Measurements from ENCODE around the gene FRMPD4. TPM values are rescaled to one million over a fixed set of nuclear protein-coding genes. Genes with fewer than 3 reads are reported as not detected.
A peak's percentile ranks its signal among the peaks of the same experiment; 100 is the strongest.

Gene FRMPD4
- total RNA-seq, 1 donor from 2014 or later = 0.07 TPM

- Mint-ChIP-seq H3K4me3 (no peak overlapping the region), H3K27ac (ENCODE audit: unreplicated experiment) (no peak overlapping the region), H3K36me3 (ENCODE audit: low read depth) (no peaks in the 10 kb centered on the region), H3K9me3 (peaks cover 1% of the 10 kb centered on the region), H3K4me1 (no peaks in the 10 kb centered on the region), H3K27me3 (ENCODE audit: low read depth) (peaks cover 5% of the 10 kb centered on the region)
- DNase-seq (ENCODE audit: low read depth, low spot score) = no peak
- no peak for TF ChIP-seq CTCF (conservative IDR thresholded peaks at IDR 0.05)
These were observed 240.4 kb downstream of the FRMPD4 start for GRCh38 chrX:12378706-12379105.

GRCh38 chrX:12379671-12380070 is 241.4 kb downstream of the FRMPD4 start:
- Mint-ChIP-seq H3K4me1 (no peaks in the 10 kb centered on the region), H3K9me3 (peaks cover 2% of the 10 kb centered on the region), H3K27me3 (ENCODE audit: low read depth) (peaks cover 5% of the 10 kb centered on the region), H3K27ac (ENCODE audit: unreplicated experiment) (no peak overlapping the region), H3K4me3 (no peak overlapping the region), H3K36me3 (ENCODE audit: low read depth) (no peaks in the 10 kb centered on the region)
- TF ChIP-seq CTCF (conservative IDR thresholded peaks at IDR 0.05) = no peak
- no peak for DNase-seq (ENCODE audit: low read depth, low spot score)

- H3K36me3 Mint-ChIP-seq (ENCODE audit: low read depth) = no peaks in the 10 kb centered on the region
- peaks cover 2% of the 10 kb centered on the region for H3K9me3 Mint-ChIP-seq
- peak; percentile 40 for TF ChIP-seq CTCF (conservative IDR thresholded peaks at IDR 0.05)
- no peak for DNase-seq (ENCODE audit: low read depth, low spot score)
- no peak overlapping the region for H3K27ac Mint-ChIP-seq (ENCODE audit: unreplicated experiment)
- H3K4me3 Mint-ChIP-seq = no peak overlapping the region
- peaks cover 5% of the 10 kb centered on the region for H3K27me3 Mint-ChIP-seq (ENCODE audit: low read depth)
- H3K4me1 Mint-ChIP-seq = no peaks in the 10 kb centered on the region
These were observed 244.9 kb downstream of the FRMPD4 start for GRCh38 chrX:12383196-12383595.

GRCh38 chrX:12390301-12390700 is 252.0 kb downstream of the FRMPD4 start:
- no peak overlapping the region for H3K4me3 Mint-ChIP-seq
- no peaks in the 10 kb centered on the region for H3K4me1 Mint-ChIP-seq
- no peaks in the 10 kb centered on the region for H3K36me3 Mint-ChIP-seq (ENCODE audit: low read depth)
- no peak for DNase-seq (ENCODE audit: low read depth, low spot score)
- no peak for TF ChIP-seq CTCF (conservative IDR thresholded peaks at IDR 0.05)
- H3K27ac Mint-ChIP-seq (ENCODE audit: unreplicated experiment) = no peak overlapping the region
- H3K27me3 Mint-ChIP-seq (ENCODE audit: low read depth) = no peaks in the 10 kb centered on the region
- peaks cover 8% of the 10 kb centered on the region for H3K9me3 Mint-ChIP-seq

GRCh38 chrX:12396584-12396983 is 258.3 kb downstream of the FRMPD4 start:
- H3K27me3 Mint-ChIP-seq (ENCODE audit: low read depth) = no peaks in the 10 kb centered on the region
- H3K9me3 Mint-ChIP-seq = no peaks in the 10 kb centered on the region
- H3K4me1 Mint-ChIP-seq = no peaks in the 10 kb centered on the region
- DNase-seq (ENCODE audit: low read depth, low spot score) = no peak
- H3K4me3 Mint-ChIP-seq = no peak overlapping the region
- H3K27ac Mint-ChIP-seq (ENCODE audit: unreplicated experiment) = no peak overlapping the region
- H3K36me3 Mint-ChIP-seq (ENCODE audit: low read depth) = no peaks in the 10 kb centered on the region
- TF ChIP-seq CTCF (conservative IDR thresholded peaks at IDR 0.05) = no peak

GRCh38 chrX:12400218-12400617 is 261.9 kb downstream of the FRMPD4 start:
- DNase-seq (ENCODE audit: low read depth, low spot score) = no peak
- no peak for TF ChIP-seq CTCF (conservative IDR thresholded peaks at IDR 0.05)
- Mint-ChIP-seq H3K27ac (ENCODE audit: unreplicated experiment) (no peak overlapping the region), H3K27me3 (ENCODE audit: low read depth) (no peaks in the 10 kb centered on the region), H3K4me3 (no peak overlapping the region), H3K4me1 (no peaks in the 10 kb centered on the region), H3K9me3 (peaks cover 12% of the 10 kb centered on the region), H3K36me3 (ENCODE audit: low read depth) (peaks cover 4% of the 10 kb centered on the region)
